ENCODE results near the gene LPIN1.
A peak's percentile ranks its signal among the peaks of the same experiment; 100 is the strongest.
"Not testable (repeated sequence)": the region's sequence is repeated elsewhere in the genome, so short reads cannot be mapped to it uniquely, and the experiment has no call there.

The LPIN1 gene

DNA sequence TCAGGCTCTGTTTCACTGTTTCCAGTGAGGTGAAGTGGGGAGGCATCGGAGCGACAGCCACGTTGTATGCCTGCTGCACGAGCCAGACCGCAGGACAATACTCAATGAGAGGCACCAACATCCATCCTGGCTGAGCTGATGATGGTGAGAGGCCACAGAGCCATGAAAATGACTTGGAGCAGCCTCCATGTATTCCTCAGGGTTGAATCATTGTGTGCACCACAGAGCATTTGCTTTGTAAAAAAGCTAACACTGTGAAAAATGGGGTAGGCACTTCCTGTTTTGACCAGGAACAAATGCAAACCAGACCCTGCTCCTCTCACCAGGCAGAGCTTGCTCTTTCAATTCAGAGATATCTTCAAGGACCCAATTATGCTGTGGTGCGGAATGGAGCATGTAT lies 87.2 kb downstream of the LPIN1 start:
- no peak for DNase-seq (ENCODE audit: low read depth)
- TF ChIP-seq, protein P1, sequence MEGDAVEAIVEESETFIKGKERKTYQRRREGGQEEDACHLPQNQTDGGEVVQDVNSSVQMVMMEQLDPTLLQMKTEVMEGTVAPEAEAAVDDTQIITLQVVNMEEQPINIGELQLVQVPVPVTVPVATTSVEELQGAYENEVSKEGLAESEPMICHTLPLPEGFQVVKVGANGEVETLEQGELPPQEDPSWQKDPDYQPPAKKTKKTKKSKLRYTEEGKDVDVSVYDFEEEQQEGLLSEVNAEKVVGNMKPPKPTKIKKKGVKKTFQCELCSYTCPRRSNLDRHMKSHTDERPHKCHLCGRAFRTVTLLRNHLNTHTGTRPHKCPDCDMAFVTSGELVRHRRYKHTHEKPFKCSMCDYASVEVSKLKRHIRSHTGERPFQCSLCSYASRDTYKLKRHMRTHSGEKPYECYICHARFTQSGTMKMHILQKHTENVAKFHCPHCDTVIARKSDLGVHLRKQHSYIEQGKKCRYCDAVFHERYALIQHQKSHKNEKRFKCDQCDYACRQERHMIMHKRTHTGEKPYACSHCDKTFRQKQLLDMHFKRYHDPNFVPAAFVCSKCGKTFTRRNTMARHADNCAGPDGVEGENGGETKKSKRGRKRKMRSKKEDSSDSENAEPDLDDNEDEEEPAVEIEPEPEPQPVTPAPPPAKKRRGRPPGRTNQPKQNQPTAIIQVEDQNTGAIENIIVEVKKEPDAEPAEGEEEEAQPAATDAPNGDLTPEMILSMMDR (conservative IDR thresholded peaks at IDR 0.05; ENCODE audit: low read depth, low read length) = no peak
- no peak overlapping the region for H3K4me3 ChIP-seq (ENCODE audit: low read length)

DNA sequence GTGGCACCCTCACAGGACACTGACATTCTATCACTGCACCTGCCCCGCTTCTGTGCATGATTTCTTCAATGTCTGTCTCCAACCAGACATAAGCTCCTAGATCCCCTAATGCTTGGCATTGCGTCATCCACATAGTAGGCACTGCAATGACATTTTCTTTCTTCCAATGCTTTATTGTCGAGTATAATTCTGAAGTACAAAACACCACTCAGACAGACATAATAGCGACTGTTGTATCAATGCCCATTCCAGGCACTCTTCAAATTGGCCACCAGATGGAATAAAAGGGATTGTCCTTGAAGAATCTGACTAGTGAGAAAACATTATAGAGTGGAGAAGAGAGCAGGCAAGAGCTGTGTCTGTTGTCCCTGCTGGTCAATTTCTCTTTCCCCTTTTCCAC lies 89.0 kb downstream of the LPIN1 start:
- no peak overlapping the region for H3K4me3 ChIP-seq (ENCODE audit: low read length)
- TF ChIP-seq, protein P1 (conservative IDR thresholded peaks at IDR 0.05; ENCODE audit: low read depth, low read length) = peak; percentile 28
- no peak for DNase-seq (ENCODE audit: low read depth)

DNA sequence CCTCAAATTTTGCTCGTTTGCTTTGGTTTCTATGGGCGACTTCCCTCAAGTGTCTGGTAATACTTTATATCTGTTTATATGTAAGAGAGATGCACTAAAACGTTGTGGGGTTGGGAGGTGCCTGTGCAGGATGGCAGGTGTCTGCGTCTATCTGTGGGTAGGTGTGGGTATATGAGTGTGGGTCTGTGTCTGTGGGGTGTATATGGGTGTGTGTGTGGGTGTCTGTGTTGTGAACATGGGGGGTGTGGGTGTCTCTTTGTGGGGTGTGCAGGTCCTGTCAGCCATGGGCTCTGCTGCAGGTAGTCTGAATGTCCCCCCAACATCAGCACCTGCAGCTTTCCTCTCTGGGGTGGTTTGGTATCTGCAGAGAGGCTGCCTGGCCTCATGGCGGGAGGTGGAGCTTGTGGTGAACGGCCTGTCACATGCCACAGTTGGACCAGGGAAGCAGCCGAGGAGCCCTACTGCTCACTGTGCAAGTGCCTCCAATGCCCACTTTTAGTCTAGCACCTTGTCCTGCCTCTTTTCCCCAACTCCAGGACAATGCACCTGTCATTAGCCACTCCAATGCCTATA lies 90.3 kb downstream of the LPIN1 start:
- no peak overlapping the region for H3K4me3 ChIP-seq (ENCODE audit: low read length)
- TF ChIP-seq, protein P1 (conservative IDR thresholded peaks at IDR 0.05; ENCODE audit: low read depth, low read length) = no peak
- no peak for DNase-seq (ENCODE audit: low read depth)

DNA sequence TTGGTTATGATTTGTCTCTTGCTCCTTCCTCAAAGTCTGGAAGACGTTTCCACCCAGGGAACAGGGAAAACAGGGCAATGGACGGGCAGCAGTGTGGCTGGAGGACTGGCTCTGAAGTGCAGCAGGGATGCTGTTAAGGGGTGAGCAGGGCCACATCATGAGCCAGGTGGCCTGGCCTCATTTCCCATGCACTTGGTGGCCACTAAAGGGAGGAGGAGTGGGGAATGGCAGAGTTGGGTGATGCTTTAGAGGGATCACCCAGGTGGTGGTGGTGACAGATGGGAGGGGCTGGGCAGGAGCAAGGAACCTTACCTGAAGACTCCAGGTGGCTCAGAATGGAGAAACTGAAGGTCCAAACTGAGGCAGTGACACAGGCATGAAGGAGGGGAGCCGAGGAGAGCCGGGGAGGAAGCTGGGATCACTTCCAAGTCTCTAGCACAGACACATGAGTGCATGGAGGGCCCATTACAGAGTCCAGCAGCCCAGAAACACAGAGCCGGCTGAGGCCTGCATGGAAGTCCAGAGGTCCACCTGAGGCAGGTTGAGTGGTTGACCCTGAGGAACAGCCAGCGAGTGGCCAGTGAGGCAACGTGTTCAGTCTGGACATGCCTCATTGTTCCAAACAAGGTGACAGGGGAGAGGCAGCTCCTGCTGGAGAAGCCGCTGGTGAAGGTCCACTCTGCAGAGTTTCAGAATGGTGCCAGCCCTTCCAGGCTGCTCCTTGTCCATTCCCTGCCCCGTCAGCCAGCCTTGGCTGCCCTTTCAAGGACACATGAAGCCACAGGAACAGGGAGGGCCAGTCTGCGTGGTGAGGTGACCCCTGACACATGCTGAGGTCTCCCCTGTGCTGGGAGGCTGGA lies 91.7 kb downstream of the LPIN1 start:
- TF ChIP-seq, protein P1 (conservative IDR thresholded peaks at IDR 0.05; ENCODE audit: low read depth, low read length) = no peak
- H3K4me3 ChIP-seq (ENCODE audit: low read length) = no peak overlapping the region
- no peak for DNase-seq (ENCODE audit: low read depth)

DNA sequence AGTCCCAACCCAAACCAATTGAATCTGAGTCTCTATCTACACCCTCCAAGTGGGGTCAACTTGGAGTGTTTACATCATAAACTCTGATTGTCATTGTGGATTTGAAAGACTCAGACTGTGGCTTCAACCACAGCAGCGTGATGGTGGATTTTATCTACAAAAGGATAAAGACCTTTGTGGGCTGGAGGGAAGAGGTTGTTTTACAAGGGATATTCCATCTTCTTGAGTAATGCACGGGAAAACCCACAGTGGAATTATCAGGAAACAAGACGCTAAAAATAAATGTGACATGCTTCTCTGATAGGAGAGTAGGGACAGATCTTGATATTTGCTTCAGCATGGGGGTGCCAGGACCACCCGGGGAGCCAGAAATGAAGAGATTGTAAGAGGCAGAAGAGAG lies 93.5 kb downstream of the LPIN1 start:
- H3K4me3 ChIP-seq (ENCODE audit: low read length) = no peak overlapping the region
- DNase-seq (ENCODE audit: low read depth) = no peak
- TF ChIP-seq, protein P1 (conservative IDR thresholded peaks at IDR 0.05; ENCODE audit: low read depth, low read length) = no peak

DNA sequence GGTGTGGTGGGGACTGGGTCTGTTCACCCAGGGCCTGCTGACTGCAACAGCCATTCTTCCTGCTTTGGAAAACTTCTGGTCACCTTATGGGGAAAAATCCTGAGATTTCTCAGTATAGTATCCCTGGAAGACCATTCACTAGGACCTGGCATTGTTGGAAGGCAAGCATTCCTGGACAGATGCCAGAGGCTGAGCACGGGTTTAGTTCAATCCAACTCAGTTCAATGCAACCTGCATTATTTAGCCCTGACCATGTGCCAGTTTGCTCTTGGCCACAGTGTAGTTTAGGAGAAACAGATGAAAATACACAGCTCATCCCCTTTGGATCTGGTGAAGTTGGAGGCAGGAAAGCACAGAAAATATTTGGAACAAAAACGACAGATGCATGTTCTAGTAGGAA lies 95.9 kb downstream of the LPIN1 start:
- TF ChIP-seq, protein P1 (conservative IDR thresholded peaks at IDR 0.05; ENCODE audit: low read depth, low read length) = no peak
- no peak overlapping the region for H3K4me3 ChIP-seq (ENCODE audit: low read length)
- DNase-seq (ENCODE audit: low read depth) = peak; percentile 81

DNA sequence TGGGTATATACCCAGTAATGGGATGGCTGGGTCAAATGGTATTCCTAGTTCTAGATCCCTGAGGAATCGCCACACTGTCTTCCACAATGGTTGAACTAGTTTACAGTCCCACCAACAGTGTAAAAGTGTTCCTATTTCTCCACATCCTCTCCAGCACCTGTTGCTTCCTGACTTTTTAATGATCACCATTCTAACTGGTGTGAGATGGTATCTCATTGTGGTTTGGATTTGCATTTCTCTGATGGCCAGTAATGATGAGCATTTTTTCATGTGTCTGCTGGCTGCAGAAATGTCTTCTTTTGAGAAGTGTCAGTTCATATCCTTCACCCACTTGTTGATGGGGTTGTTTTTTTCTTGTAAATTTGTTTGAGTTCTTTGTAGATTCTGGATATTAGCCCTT lies 98.4 kb downstream of the LPIN1 start:
- not testable (repeated sequence) for H3K4me3 ChIP-seq (ENCODE audit: low read length); DNase-seq (ENCODE audit: low read depth)

DNA sequence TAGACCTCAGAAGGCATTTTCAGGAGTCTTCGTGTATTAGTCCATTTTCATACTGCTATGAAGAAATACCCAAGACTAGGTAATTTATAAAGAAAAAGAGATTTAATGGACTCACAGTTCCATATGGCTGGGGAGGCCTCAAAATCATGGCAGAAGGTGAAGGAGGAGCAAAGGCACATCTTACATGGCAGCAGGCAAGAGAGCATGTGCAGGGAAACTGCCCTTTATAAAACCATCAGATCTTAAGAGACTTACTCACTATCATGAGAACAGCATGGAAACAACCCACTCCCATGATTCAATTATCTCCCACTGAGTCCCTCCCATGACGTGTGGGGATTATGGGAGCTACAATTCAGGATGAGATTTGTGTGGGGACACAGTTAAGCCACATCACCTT lies 101.5 kb downstream of the LPIN1 start:
- not testable (repeated sequence) for H3K4me3 ChIP-seq (ENCODE audit: low read length); DNase-seq (ENCODE audit: low read depth)
